Neuron (in vitro differentiated cells): ENCODE results near the gene ATP13A4.

ENCODE experiments used
- H2AFZ ChIP-seq: one replicate; pipeline ENCODE4 v1.6.1; 2013; ENCODE audit warnings: low read depth, mild to moderate bottlenecking, inconsistent platforms, low read length, moderate library complexity
- H3K27me3 ChIP-seq: one replicate; pipeline ENCODE4 v1.6.1; 2013; ENCODE audit warnings: low read length; ENCODE audit not compliant: insufficient read depth
- H3K36me3 ChIP-seq: one replicate; pipeline ENCODE4 v1.6.1; 2013; ENCODE audit warnings: low read length; ENCODE audit not compliant: insufficient read depth
- H3K4me1 ChIP-seq: one replicate; pipeline ENCODE4 v1.6.1; 2013; ENCODE audit warnings: low read length; ENCODE audit not compliant: insufficient read depth
- H3K4me3 ChIP-seq: 2 replicates; pipeline ENCODE4 v1.5.1; 2013; ENCODE audit warnings: mild to moderate bottlenecking, low read length, moderate library complexity
- H3K9me3 ChIP-seq: one replicate; pipeline ENCODE4 v1.6.1; 2013; ENCODE audit warnings: low read length

Gene ATP13A4

GRCh38 chr3:193574488-193575070 lies 19.9 kb upstream of the ATP13A4 start:
- Histone ChIP-seq H3K36me3 (no peaks in the 10 kb centered on the region), H3K9me3 (no peaks in the 10 kb centered on the region), H3K4me1 (no peaks in the 10 kb centered on the region), H2AFZ (no peak overlapping the region), H3K27me3 (no peaks in the 10 kb centered on the region), H3K4me3 (no peak overlapping the region)

GRCh38 chr3:193573403-193574191 lies 18.9 kb upstream of the ATP13A4 start:
- Histone ChIP-seq H3K9me3 (no peaks in the 10 kb centered on the region), H3K36me3 (no peaks in the 10 kb centered on the region), H3K4me1 (no peaks in the 10 kb centered on the region), H2AFZ (no peak overlapping the region), H3K4me3 (no peak overlapping the region), H3K27me3 (no peaks in the 10 kb centered on the region)

- H3K9me3 ChIP-seq: no peaks in the 10 kb centered on the region
- H3K36me3 ChIP-seq: no peaks in the 10 kb centered on the region
- H3K4me3 ChIP-seq: no peak overlapping the region
- H2AFZ ChIP-seq: no peak overlapping the region
- no peaks in the 10 kb centered on the region for H3K27me3 ChIP-seq
- H3K4me1 ChIP-seq: no peaks in the 10 kb centered on the region
Observed at GRCh38 chr3:193572426-193572908, 17.8 kb upstream of the ATP13A4 start.

GRCh38 chr3:193569119-193569518 lies 14.4 kb upstream of the ATP13A4 start:
- Histone ChIP-seq H2AFZ (no peak overlapping the region), H3K9me3 (no peaks in the 10 kb centered on the region), H3K4me1 (no peaks in the 10 kb centered on the region), H3K27me3 (no peaks in the 10 kb centered on the region), H3K4me3 (no peak overlapping the region), H3K36me3 (no peaks in the 10 kb centered on the region)

DNA sequence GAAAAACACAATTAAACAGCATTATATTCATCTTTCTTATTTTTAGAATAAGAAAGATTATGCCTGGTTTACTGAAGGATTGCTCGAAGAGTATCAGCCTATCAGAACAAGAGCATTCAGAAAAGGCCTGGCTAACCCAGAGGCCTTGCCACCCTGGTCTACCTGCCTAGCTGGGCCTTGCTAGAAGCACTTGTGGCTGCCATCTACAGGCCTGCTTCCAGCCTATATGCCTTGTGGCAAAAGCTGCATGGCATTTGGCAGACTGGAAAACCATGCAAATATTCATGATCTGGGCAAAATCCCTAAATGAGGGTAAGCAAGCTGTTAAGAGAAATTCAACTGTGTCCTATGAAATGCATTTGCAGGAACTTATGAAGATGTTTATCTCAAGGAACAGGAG lies 9.3 kb upstream of the ATP13A4 start:
- no peaks in the 10 kb centered on the region for H3K36me3 ChIP-seq
- no peaks in the 10 kb centered on the region for H3K4me1 ChIP-seq
- H3K9me3 ChIP-seq: no peaks in the 10 kb centered on the region
- no peaks in the 10 kb centered on the region for H3K27me3 ChIP-seq
- H2AFZ ChIP-seq: no peak overlapping the region
- no peak overlapping the region for H3K4me3 ChIP-seq

DNA sequence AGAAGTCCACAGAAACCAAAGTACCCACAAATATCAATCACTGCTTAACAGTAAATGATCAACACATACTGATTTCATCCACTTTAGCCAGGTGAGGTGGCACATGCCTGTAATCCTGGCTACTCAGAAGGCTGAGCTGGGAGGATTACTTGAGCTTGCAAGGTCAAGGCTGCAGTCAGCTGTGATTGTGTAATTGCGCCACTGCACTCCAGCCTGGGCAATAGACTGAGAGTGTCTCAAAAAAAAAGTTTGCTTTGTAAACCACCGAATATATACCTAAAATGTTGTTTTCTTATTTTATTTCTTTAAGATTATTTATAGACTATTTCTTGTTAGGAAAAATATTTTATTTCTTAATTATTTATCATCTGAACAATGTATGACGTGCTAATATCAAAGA lies 8.7 kb upstream of the ATP13A4 start:
- no peak overlapping the region for H3K4me3 ChIP-seq
- no peaks in the 10 kb centered on the region for H3K9me3 ChIP-seq
- H2AFZ ChIP-seq: no peak overlapping the region
- no peaks in the 10 kb centered on the region for H3K4me1 ChIP-seq
- no peaks in the 10 kb centered on the region for H3K36me3 ChIP-seq
- no peaks in the 10 kb centered on the region for H3K27me3 ChIP-seq

DNA sequence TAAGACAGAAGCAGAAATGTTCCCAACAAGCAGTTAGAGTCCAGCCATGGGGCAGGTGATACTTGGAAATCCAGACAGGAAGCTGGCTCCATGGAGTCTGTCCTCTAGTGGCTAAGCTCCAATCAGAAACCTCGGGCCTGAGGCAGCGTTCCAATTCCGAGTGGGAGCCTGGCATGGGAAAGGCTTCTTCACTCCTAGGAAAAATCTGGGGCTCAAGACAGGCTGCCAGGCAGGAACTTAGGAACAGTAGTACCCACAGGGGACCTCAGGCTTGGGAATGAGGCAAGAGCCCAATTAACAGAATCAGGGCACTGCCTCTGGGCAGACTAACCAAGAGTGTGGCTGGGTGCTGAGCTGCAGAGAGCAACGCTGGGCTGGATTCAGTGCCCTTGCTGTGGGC lies 6.2 kb upstream of the ATP13A4 start:
- H2AFZ ChIP-seq: no peak overlapping the region
- H3K27me3 ChIP-seq: no peaks in the 10 kb centered on the region
- H3K4me3 ChIP-seq: no peak overlapping the region
- H3K9me3 ChIP-seq: no peaks in the 10 kb centered on the region
- no peaks in the 10 kb centered on the region for H3K36me3 ChIP-seq
- H3K4me1 ChIP-seq: no peaks in the 10 kb centered on the region

DNA sequence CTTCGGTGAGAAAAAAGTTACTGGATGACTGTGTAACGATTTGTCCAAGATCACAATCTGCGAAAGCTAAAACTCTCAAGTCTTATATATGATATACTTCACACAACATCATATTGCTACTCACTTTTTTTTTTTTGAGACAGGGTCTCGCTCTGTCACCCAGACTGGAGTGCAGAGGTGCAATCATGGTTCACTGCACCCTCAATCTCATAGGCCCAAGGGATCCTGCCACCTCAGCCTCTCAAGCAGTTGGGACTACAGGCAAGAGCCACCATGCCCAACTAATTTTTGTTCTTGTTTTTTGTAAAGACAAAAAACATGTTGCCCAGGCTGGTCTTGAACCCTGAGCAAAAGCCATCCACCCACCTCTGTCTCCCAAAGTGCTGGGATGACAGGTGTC lies 5.4 kb upstream of the ATP13A4 start:
- no peak overlapping the region for H3K4me3 ChIP-seq
- no peaks in the 10 kb centered on the region for H3K4me1 ChIP-seq
- H3K27me3 ChIP-seq: no peaks in the 10 kb centered on the region
- H3K9me3 ChIP-seq: no peaks in the 10 kb centered on the region
- no peak overlapping the region for H2AFZ ChIP-seq
- no peaks in the 10 kb centered on the region for H3K36me3 ChIP-seq

DNA sequence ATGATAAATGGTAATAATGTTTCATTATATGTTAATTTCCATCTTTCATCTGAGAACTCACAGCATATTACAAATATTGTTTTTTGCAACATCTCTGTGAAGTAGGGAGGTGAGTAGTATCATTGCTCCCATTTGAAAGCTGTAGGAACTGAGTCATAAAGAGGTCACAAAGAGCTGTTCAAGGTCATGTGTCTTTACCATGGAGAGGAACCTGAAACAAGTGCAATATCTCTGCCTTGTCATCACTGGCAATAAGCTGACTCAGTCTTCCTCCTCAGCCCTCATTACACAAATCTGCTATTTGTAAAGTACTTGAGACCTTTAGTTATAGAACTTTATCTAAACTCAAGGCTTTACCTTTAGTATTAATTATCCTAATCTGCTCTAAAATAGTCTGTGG lies 4.4 kb upstream of the ATP13A4 start:
- H3K36me3 ChIP-seq: no peaks in the 10 kb centered on the region
- no peak overlapping the region for H3K4me3 ChIP-seq
- H3K27me3 ChIP-seq: peaks cover 4% of the 10 kb centered on the region
- no peak overlapping the region for H2AFZ ChIP-seq
- no peaks in the 10 kb centered on the region for H3K4me1 ChIP-seq
- no peaks in the 10 kb centered on the region for H3K9me3 ChIP-seq

- Histone ChIP-seq H3K27me3 (peaks cover 4% of the 10 kb centered on the region), H2AFZ (no peak overlapping the region), H3K9me3 (no peaks in the 10 kb centered on the region), H3K4me3 (no peak overlapping the region), H3K4me1 (no peaks in the 10 kb centered on the region), H3K36me3 (no peaks in the 10 kb centered on the region)
Observed at GRCh38 chr3:193556841-193557240, 2.1 kb upstream of the ATP13A4 start.

- H3K36me3 ChIP-seq: no peaks in the 10 kb centered on the region
- peaks cover 4% of the 10 kb centered on the region for H3K27me3 ChIP-seq
- no peak overlapping the region for H3K4me3 ChIP-seq
- peaks cover 1% of the 10 kb centered on the region for H3K4me1 ChIP-seq
- H2AFZ ChIP-seq: no peak overlapping the region
- H3K9me3 ChIP-seq: no peaks in the 10 kb centered on the region
Observed at GRCh38 chr3:193553586-193553985, 1.1 kb downstream of the ATP13A4 start.

GRCh38 chr3:193552923-193553322 lies 1.8 kb downstream of the ATP13A4 start:
- Histone ChIP-seq H3K4me1 (peaks cover 7% of the 10 kb centered on the region), H3K9me3 (no peaks in the 10 kb centered on the region), H2AFZ (no peak overlapping the region), H3K27me3 (peaks cover 4% of the 10 kb centered on the region), H3K4me3 (no peak overlapping the region), H3K36me3 (no peaks in the 10 kb centered on the region)

GRCh38 chr3:193548406-193548805 lies 6.3 kb downstream of the ATP13A4 start:
- H3K9me3 ChIP-seq: peaks cover 3% of the 10 kb centered on the region
- H3K27me3 ChIP-seq: no peaks in the 10 kb centered on the region
- peaks cover 7% of the 10 kb centered on the region for H3K4me1 ChIP-seq
- no peaks in the 10 kb centered on the region for H3K36me3 ChIP-seq
- no peak overlapping the region for H3K4me3 ChIP-seq
- H2AFZ ChIP-seq: no peak overlapping the region
